HepG2 (cell line): ENCODE measurements around the gene GFY.

Experiments used
- CEBPG ChIP-seq: IDR thresholded peaks from 2 replicates; pipeline ENCODE4 v1.6.1; 2016
- GTF2F1 ChIP-seq: fragments of 150-350 bp; IDR thresholded peaks from 2 replicates; pipeline ENCODE4 v1.6.1; 2014; ENCODE audit warnings: low read length
- KAT7 ChIP-seq: IDR thresholded peaks from 2 replicates; pipeline ENCODE4 v1.6.1; 2018; ENCODE audit warnings: borderline replicate concordance, missing compliant biosample characterization
- MAFK ChIP-seq, 2 experiments: IDR thresholded peaks in 1 of 2; conservative IDR thresholded peaks in 1 of 2; 2 replicates each; pipeline ENCODE4 v1.6.1; 2011; ENCODE audit warnings: improper control_type of control experiment in 2 of 2, low read length in 2 of 2
- MEIS1 ChIP-seq: sonication (generic); formaldehyde crosslinking; IDR thresholded peaks from 2 replicates; pipeline ENCODE4 v1.9.0; 2021; ENCODE audit warnings: mild to moderate bottlenecking, missing genetic modification reagents, moderate library complexity, borderline replicate concordance
- RFX5 ChIP-seq: IDR thresholded peaks from 2 replicates; pipeline ENCODE4 v1.6.1; 2011; ENCODE audit warnings: low read depth, low read length, improper control_type of control experiment
- SALL2 ChIP-seq: sonication (generic); formaldehyde crosslinking; IDR thresholded peaks from 2 replicates; pipeline ENCODE4 v1.8.1; 2023; ENCODE audit warnings: mild to moderate bottlenecking, missing genetic modification reagents, inconsistent platforms
- ZNF33B ChIP-seq: sonication (generic); formaldehyde crosslinking; IDR thresholded peaks from 2 replicates; pipeline ENCODE4 v1.5.1; 2020; ENCODE audit warnings: mild to moderate bottlenecking, missing genetic modification reagents
- TF ChIP-seq, protein P1 (sequence below): fragments of 450-650 bp; IDR thresholded peaks from 2 replicates; pipeline ENCODE4 v1.6.1; 2017; ENCODE audit warnings: mild to moderate bottlenecking
- TF ChIP-seq, protein P2 (sequence below): sonication (generic); formaldehyde crosslinking; IDR thresholded peaks from 2 replicates; pipeline ENCODE4 v1.4.0; 2020; ENCODE audit warnings: missing genetic modification reagents

GRCh38 chr19:49393881-49394280 lies 31.3 kb upstream of the GFY start:
- TF ChIP-seq RFX5 (no peak), GTF2F1 (no peak), ZNF33B (no peak), SALL2 (CRISPR knock-in tag) (no peak), MEIS1 (CRISPR knock-in tag) (no peak), CEBPG (CRISPR knock-in tag) (no peak), KAT7 (no peak), MAFK (conservative IDR thresholded peaks at IDR 0.05 in 1 of 2, IDR thresholded peaks at IDR 0.05 in 1 of 2; ENCODE audit: low read length in 2 of 2) (no peak)
- TF ChIP-seq, protein P1, sequence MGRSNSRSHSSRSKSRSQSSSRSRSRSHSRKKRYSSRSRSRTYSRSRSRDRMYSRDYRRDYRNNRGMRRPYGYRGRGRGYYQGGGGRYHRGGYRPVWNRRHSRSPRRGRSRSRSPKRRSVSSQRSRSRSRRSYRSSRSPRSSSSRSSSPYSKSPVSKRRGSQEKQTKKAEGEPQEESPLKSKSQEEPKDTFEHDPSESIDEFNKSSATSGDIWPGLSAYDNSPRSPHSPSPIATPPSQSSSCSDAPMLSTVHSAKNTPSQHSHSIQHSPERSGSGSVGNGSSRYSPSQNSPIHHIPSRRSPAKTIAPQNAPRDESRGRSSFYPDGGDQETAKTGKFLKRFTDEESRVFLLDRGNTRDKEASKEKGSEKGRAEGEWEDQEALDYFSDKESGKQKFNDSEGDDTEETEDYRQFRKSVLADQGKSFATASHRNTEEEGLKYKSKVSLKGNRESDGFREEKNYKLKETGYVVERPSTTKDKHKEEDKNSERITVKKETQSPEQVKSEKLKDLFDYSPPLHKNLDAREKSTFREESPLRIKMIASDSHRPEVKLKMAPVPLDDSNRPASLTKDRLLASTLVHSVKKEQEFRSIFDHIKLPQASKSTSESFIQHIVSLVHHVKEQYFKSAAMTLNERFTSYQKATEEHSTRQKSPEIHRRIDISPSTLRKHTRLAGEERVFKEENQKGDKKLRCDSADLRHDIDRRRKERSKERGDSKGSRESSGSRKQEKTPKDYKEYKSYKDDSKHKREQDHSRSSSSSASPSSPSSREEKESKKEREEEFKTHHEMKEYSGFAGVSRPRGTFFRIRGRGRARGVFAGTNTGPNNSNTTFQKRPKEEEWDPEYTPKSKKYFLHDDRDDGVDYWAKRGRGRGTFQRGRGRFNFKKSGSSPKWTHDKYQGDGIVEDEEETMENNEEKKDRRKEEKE = no peak
- TF ChIP-seq, protein P2, sequence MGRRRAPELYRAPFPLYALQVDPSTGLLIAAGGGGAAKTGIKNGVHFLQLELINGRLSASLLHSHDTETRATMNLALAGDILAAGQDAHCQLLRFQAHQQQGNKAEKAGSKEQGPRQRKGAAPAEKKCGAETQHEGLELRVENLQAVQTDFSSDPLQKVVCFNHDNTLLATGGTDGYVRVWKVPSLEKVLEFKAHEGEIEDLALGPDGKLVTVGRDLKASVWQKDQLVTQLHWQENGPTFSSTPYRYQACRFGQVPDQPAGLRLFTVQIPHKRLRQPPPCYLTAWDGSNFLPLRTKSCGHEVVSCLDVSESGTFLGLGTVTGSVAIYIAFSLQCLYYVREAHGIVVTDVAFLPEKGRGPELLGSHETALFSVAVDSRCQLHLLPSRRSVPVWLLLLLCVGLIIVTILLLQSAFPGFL = no peak
